ENCODE measurements around the gene MCM7.
A peak's percentile ranks its signal among the peaks of the same experiment; 100 is the strongest.

- TF ChIP-seq CTCF (conservative IDR thresholded peaks at IDR 0.05 in 1 of 2, IDR thresholded peaks at IDR 0.05 in 1 of 2; ENCODE audit: extremely low read depth in 1 of 2, insufficient read depth in 1 of 2, low read depth in 1 of 2, low read length in 2 of 2) (peak in 1 of 2 donors; percentile 8), EZH2 (IDR thresholded peaks at IDR 0.05; ENCODE audit: borderline replicate concordance, low read length) (no peak)
These were observed 25.2 kb upstream of the MCM7 start for GRCh38 chr7:100126239-100126930.
